Measurements from ENCODE around the gene MS4A5.
"Not testable (repeated sequence)": the region's sequence is repeated elsewhere in the genome, so short reads cannot be mapped to it uniquely, and the experiment has no call there.

MS4A5 gene

GRCh38 chr11:60429272-60429671 lies at the start of gene MS4A5:
Gene MS4A5 (plus strand): TSS chr11:60429572. CDS start chr11:60429675, 103 bp downstream.
- no peak for DNase-seq

GRCh38 chr11:60389279-60389910 lies 40.0 kb upstream of the MS4A5 start:
- no peak for DNase-seq

GRCh38 chr11:60390419-60390818 lies 39.0 kb upstream of the MS4A5 start:
- DNase-seq = no peak

GRCh38 chr11:60392361-60392760 lies 37.0 kb upstream of the MS4A5 start:
- no peak for DNase-seq

GRCh38 chr11:60393016-60393415 lies 36.4 kb upstream of the MS4A5 start:
- no peak for DNase-seq

- no peak for DNase-seq
Measured at GRCh38 chr11:60394666-60395380, 34.5 kb upstream of the MS4A5 start.

- DNase-seq = no peak
Measured at GRCh38 chr11:60396382-60396781, 33.0 kb upstream of the MS4A5 start, which contains the start of gene MS4A14. Gene MS4A14 (plus strand): TSS chr11:60396459. CDS start chr11:60396579, 120 bp downstream.

- no peak for DNase-seq
Measured at GRCh38 chr11:60396799-60397198, 32.6 kb upstream of the MS4A5 start.

- no peak for DNase-seq
Measured at GRCh38 chr11:60420015-60420414, 9.4 kb upstream of the MS4A5 start.

GRCh38 chr11:60422609-60423008 lies 6.8 kb upstream of the MS4A5 start:
- DNase-seq = no peak

- DNase-seq = no peak
Measured at GRCh38 chr11:60428517-60428916, 855 bp upstream of the MS4A5 start.

GRCh38 chr11:60431251-60431650 lies 1.9 kb downstream of the MS4A5 start:
- no peak for DNase-seq

GRCh38 chr11:60433401-60433800 lies 4.0 kb downstream of the MS4A5 start:
- DNase-seq = no peak

GRCh38 chr11:60447070-60447469 lies 17.7 kb downstream of the MS4A5 start:
- DNase-seq = no peak

GRCh38 chr11:60447846-60448245 lies 18.5 kb downstream of the MS4A5 start:
- DNase-seq = no peak

- DNase-seq = not testable (repeated sequence)
Measured at GRCh38 chr11:60451185-60451584, 21.8 kb downstream of the MS4A5 start.

- DNase-seq = no peak
Measured at GRCh38 chr11:60454212-60454611, 24.8 kb downstream of the MS4A5 start.

- DNase-seq = no peak
Measured at GRCh38 chr11:60455531-60456042, 26.2 kb downstream of the MS4A5 start, which contains the start of gene MS4A1. Gene MS4A1 (plus strand): TSS chr11:60455847. CDS start chr11:60462375, 6,528 bp downstream.

GRCh38 chr11:60457576-60457975 lies 28.2 kb downstream of the MS4A5 start:
- no peak for DNase-seq

GRCh38 chr11:60459345-60459744 lies 30.0 kb downstream of the MS4A5 start:
- DNase-seq = no peak

GRCh38 chr11:60468829-60469228 lies 39.5 kb downstream of the MS4A5 start:
- no peak for DNase-seq

- no peak for DNase-seq
Measured at GRCh38 chr11:60469723-60470122, 40.4 kb downstream of the MS4A5 start.

- no peak for DNase-seq
Measured at GRCh38 chr11:60477035-60477445, 47.7 kb downstream of the MS4A5 start.

- DNase-seq = no peak
Measured at GRCh38 chr11:60482361-60482760, 53.0 kb downstream of the MS4A5 start.
